ENCODE measurements around the gene CTNNA3.

CTNNA3 gene

DNA sequence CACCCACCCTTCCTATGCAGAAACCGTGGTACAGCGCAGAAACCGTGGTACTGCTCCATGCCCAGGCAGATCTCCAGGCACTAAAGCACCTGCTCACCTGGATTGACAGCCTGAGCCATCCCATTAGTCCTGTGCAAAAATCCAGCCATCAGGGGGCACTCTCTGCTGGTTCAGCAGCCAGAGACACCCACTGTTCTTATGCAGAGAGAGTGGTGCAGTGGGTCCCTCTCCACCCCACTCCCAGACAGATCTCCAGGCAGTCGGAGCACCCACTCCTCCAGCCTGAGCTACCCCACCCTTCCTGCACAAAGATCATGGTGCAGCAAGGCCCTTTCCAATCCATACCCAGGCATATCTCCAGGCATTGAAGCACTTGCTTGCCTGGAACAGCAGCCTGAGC is 219.8 kb downstream of the CTNNA3 start:
- DNase-seq (ENCODE audit: low read depth): no peak
- H3K4me3 ChIP-seq (ENCODE audit: low read length): no peak overlapping the region
- no peak for TF ChIP-seq CTCF (conservative IDR thresholded peaks at IDR 0.05; ENCODE audit: low read length)

DNA sequence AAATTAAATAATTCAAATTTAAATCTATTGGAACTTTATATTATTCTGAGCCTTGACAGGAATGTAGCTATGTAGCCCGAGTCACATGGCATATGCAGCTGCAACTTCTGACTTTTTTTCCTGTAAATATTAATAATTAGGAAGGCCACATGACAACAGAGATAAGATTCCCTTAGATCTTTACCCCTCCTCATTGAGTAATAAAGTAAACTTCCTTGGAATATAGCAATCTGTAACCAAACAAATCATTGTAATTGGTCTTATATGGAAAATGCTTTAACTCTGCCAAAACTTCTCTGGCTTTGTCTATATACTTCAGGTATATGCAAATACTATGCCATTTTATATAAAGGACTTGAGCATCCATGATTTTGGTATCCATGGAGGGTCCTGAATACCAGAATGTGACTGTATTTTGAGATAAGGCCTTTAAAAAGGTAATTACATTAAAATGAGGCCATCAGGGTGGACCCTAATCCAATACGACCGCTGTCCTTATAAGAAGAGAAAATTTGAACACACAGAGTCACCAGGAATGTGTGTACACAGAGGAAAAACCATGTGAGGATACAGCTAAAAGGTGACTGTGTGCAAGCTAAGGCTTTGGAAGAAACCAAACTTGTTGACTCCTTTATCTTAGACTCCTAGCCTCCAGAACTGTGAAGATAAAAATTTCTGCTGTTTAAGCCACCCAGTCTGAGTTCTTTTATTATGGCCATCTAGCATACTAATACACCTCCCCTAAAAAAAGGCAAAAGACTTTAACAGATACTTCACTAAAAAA is 222.0 kb downstream of the CTNNA3 start:
- DNase-seq (ENCODE audit: low read depth): no peak
- no peak for TF ChIP-seq CTCF (conservative IDR thresholded peaks at IDR 0.05; ENCODE audit: low read length)
- H3K4me3 ChIP-seq (ENCODE audit: low read length): no peak overlapping the region

GRCh38 chr10:67471022-67471421 is 225.0 kb downstream of the CTNNA3 start:
- no peak for TF ChIP-seq CTCF (conservative IDR thresholded peaks at IDR 0.05; ENCODE audit: low read length)
- no peak overlapping the region for H3K4me3 ChIP-seq (ENCODE audit: low read length)
- DNase-seq (ENCODE audit: low read depth): no peak

DNA sequence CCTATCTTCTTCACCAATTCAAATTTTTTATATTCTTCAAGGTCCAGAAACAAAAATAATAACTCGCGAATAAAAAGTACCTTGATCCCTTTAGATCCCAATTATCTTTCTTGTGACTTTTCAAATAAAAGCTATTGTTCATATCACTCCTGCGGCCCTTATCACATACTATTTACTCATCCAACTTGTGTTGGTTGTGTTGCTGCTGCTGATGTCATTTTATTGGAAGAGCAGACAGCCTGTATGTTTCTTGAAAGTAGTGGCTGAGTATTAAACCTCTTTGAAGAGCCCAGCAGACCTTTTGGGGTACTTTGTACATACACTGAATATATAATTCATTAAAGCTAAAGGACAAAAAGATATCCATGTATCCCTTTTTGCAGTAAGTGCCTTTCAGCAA is 231.7 kb downstream of the CTNNA3 start:
- H3K4me3 ChIP-seq (ENCODE audit: low read length): no peak overlapping the region
- no peak for TF ChIP-seq CTCF (conservative IDR thresholded peaks at IDR 0.05; ENCODE audit: low read length)
- no peak for DNase-seq (ENCODE audit: low read depth)

- DNase-seq (ENCODE audit: low read depth): no peak
Measured at GRCh38 chr10:67452892-67453291, 243.1 kb downstream of the CTNNA3 start.

DNA sequence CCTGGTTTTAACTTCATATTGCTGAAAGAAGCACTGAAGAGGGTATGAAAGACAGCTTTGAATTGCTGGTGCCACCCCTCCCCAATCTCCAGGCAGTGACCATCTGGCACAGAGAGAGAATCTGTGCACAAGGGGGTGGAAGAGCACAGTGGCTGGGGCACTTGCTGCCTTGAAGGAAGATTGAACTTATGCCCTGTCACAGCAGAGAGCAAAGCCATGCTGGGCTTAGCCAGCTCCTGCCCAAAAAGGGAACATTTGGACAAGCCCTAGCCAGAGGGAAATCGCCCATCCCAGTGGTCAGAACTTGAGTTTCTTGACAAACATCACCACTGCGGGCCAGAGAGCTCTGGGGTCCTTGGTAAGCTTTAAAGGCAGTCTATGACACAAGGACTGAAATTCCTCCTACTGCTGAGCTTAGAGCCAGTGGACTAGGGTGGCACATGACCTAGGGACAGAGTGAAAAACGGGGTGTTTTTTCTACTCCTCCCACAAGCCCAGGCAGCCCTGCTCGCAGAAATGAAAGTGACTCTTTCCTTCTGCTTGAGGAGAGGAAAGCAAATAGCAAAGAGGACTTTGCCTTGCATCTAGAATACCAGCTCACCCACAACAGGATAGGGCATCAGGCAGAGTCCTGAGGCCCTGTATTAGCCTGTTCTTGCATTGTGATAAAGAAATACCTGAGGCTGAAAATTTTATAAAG is 257.2 kb downstream of the CTNNA3 start:
- DNase-seq (ENCODE audit: low read depth): no peak
- no peak overlapping the region for H3K4me3 ChIP-seq (ENCODE audit: low read length)
- no peak for TF ChIP-seq CTCF (conservative IDR thresholded peaks at IDR 0.05; ENCODE audit: low read length)

More at GRCh38 chr10:67452892-67453291, 243.1 kb downstream of the CTNNA3 start:
- no peak for TF ChIP-seq CTCF (conservative IDR thresholded peaks at IDR 0.05; ENCODE audit: low read length)
- no peak overlapping the region for H3K4me3 ChIP-seq (ENCODE audit: low read length)

DNA sequence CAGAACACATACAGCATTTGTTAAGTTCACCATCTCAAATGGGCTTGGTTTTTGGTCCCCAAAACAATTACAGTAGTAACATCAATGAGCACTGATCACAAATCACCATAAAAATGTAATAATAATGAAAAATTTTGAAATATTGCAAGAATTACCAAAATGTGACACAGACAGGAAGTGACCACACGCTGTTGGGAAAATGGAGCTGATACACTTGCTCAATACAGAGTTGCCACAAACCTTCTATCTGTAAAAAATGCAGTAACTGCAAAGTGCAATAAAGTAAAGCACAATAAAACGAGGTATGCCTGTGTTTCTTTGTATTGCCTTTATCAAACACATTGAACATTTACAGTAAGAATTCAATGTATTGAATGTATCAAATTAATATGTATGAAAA is 262.7 kb downstream of the CTNNA3 start:
- no peak for TF ChIP-seq CTCF (conservative IDR thresholded peaks at IDR 0.05; ENCODE audit: low read length)
- H3K4me3 ChIP-seq (ENCODE audit: low read length): no peak overlapping the region
- DNase-seq (ENCODE audit: low read depth): no peak
